ENCODE results near the gene PLCZ1. TPM values are rescaled to one million over a fixed set of nuclear protein-coding genes. Genes with fewer than 3 reads are reported as not detected.

PLCZ1 gene
- total and polyA plus RNA-seq, 9 of the 15 experiments (the other 6 are each of a cell fraction or from before 2014, with no cell fraction given): not detected

- TF ChIP-seq MGA (IDR thresholded peaks at IDR 0.05) (no peak), HDAC2 (IDR thresholded peaks at IDR 0.05) (no peak), TAL1 (IDR thresholded peaks at IDR 0.05) (0 out of 2 replicates have a peak, but pooled peaks have one; percentile 21), SMARCE1 (IDR thresholded peaks at IDR 0.05) (peak; percentile 48; the same call in 1 of the 2 replicates), HIVEP1 (CRISPR knock-in tag; IDR thresholded peaks at IDR 0.05) (no peak), EWSR1 (IDR thresholded peaks at IDR 0.05; ENCODE audit: borderline replicate concordance, low read depth, partially characterized antibody) (no peak), HOXB6 (CRISPR knock-in tag; IDR thresholded peaks at IDR 0.05; ENCODE audit: borderline replicate concordance) (no peak), NFE2L1 (tag; IDR thresholded peaks at IDR 0.05; ENCODE audit: borderline replicate concordance, low read depth) (no peak), DPF2 (IDR thresholded peaks at IDR 0.05) (peak; percentile 75), CREBBP (IDR thresholded peaks at IDR 0.05; ENCODE audit: low read depth, low read length) (no peak), ZBTB7A (IDR thresholded peaks at IDR 0.05; ENCODE audit: borderline replicate concordance, control insufficient read depth, low read depth, low read length) (no peak), EP300 (IDR thresholded peaks at IDR 0.05; ENCODE audit: low read length) (peak; percentile 60; the same call in 1 of the 2 replicates), ARID1B (IDR thresholded peaks at IDR 0.05) (peak; percentile 72), ESRRB (CRISPR knock-in tag; IDR thresholded peaks at IDR 0.05; ENCODE audit: borderline replicate concordance) (no peak), POLR2AphosphoS2 (IDR thresholded peaks at IDR 0.05; ENCODE audit: low read length) (no peak), GABPB2 (CRISPR knock-in tag; conservative IDR thresholded peaks at IDR 0.05) (no peak), CXXC5 (CRISPR knock-in tag; IDR thresholded peaks at IDR 0.05) (no peak), NCOR1 (IDR thresholded peaks at IDR 0.05) (peak; percentile 32; the same call in 1 of the 2 replicates), MTA1 (IDR thresholded peaks at IDR 0.05; ENCODE audit: borderline replicate concordance) (no peak), CEBPB (tag; IDR thresholded peaks at IDR 0.05) (no peak)
These were observed 54.3 kb downstream of the PLCZ1 start (continued) for GRCh38 chr12:18683327-18684013.
